COLO668 (cell line): ENCODE measurements around the gene RERE.

ENCODE experiments used
- DNase-seq: peaks from one replicate; lab custom pipeline; 2025; ENCODE audit not compliant: unreplicated experiment; lab: John Stamatoyannopoulos, UW

RERE gene

GRCh38 chr1:8671306-8671917 lies 146.0 kb downstream of the RERE start:
- no peak for DNase-seq

DNA sequence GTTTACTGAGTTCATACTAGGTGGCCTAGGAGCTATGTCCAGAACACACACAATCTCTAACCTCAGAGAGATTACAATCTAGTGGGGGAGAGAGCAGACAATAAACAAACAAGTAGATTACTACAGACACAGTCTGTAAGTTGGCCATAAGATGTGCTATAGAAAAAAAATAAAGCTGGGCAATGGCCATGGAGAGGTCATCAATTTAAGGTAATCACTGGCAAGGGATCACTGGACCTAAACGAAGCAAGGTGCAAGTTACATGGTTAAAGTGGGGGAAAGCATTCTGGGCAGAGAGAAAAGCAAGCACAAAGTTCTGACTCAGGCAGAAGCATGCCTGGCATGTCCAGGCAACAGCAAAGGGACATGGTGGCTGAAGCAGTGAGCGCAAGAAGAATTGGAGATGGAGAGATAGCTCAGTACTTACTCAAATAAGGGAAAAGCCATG lies 147.0 kb downstream of the RERE start:
- no peak for DNase-seq

DNA sequence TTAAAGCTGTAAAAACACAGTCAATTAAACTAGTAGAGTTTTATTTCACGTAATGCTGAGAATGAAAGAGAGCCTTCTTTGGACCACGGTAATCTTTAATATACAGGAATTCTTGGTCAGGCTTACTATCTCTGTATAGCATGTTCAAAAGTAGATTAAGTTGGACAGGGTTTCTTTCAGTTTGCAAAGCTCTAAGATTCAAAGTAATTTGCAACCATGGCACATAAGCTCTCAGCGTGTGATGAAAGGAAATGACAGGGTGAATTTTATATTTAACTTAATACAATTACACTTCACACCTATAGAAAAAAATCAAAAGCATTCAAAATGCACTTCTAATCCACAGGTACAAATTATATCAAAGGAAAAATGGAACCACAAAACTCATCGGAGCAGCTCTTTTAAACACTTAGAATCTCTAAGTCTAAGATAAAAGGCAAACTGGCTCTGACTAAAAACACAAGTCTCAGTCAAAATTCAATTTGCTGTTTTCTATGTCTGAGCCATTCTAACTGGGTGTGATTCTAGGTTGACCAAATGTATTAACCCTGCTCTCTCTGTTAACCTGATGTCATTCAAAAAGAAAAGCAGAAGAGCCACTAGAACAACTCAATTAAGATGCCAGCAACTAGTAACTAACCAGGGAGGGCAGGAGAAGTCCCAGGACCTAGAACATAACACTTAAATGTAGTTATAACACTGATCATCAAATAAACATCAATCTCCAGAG lies 147.7 kb downstream of the RERE start:
- DNase-seq: no peak

DNA sequence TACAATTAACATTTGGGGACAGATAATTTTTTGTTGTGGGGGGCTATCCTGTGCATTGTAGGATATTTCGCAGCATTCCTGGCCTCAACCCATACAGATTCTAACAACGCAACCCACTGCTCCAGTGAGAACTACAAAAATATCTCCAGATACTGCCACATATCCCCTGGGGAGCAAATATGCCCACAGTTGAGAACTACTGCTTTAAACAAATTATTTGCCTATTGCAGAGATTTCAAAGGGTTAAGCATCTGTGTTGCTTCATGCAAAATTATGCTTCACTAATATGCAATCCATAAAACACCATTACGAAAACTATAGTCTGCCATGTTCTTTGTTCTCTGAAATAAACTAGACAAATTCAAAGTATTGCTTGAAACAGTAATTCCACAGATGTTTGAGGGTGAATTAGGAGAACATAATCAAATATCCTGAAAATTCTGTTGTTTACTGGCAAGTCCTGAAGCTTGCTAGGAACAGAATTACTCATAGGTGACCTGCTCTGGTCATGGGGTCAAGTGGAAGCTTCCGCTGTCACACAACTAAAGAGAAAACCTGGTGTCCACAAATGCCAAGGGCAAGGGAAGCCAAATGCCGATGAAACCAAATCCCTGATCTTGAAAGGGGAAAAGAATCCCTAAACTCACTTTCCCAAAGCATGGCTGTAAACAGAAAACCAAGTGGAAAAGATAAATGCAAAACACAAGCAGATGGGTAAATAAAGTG lies 149.4 kb downstream of the RERE start:
- DNase-seq: peak; percentile 45

DNA sequence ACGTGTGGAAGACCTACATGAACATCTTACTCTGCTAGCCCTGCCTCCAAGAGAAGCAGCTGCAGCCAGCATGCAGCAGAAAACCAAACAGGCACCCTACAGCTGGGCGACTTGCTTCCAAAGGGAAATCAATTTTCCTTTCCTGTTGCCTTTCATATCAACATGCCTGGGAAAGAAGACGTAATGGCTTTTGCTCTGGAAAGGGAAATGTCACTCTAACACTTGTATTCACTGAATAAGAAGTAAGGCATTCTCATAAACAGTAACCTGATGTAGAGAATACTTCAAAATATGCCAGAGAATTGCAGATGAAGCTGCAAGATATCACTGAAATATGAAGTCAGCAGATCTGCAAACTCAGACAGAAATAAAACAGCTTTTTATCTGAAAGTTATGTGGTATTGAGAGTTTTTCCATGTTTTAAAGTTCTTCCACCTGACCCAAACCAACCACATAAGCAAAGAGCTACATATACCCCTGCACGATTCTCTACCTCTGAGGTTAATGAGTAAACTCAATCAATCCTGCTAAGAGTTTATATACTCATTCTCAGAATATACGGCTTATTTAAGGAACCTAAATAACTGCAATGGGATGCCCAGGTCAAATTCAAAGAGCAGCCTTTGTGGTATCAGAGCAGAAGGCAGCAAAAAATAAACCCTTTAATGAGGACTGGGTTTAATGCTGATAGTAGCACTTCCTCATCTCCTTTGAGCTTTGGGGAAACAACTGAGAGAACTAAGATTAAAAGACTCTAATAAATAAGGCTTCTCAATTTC lies 150.9 kb downstream of the RERE start:
- peak; percentile 35 for DNase-seq

- no peak for DNase-seq
Measured at GRCh38 chr1:8665833-8666232, 151.6 kb downstream of the RERE start.

GRCh38 chr1:8664887-8665286 lies 152.6 kb downstream of the RERE start:
- no peak for DNase-seq

- DNase-seq: no peak
Measured at GRCh38 chr1:8663915-8664329, 153.5 kb downstream of the RERE start.

GRCh38 chr1:8663090-8663802 lies 154.2 kb downstream of the RERE start:
- DNase-seq: no peak

DNA sequence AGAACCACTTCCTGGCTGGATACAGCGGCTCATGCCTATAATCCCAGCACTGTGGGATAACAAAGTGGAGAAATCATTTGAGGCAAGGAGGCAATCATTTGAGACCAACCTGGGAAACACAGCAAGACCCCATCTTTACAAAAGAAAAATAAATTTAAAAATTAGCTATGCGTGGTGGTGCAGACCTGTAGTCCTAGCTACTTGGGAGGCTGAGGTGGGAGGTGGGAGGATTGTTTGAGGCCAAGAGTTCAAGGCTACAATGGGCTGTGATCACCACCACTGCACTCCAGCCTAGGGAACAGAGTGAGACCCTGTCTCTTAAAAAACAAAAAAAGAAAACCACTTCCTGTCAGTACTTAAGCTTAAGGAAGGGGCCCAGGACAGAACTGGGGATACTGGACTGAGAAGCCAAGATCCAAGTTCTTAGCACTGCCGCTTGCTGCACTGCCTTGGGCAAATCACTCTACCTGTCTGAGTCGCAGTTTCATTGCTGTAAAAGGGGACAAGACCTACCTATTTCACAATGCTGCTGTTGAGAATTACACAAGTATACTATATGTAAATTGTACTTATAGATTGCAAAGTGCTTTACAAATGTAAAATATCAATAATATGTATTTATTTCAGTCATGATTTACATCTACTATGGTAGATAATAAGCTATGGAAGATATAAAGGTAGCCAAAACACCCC lies 154.9 kb downstream of the RERE start:
- no peak for DNase-seq

- DNase-seq: no peak
Measured at GRCh38 chr1:8661185-8662110, 156.0 kb downstream of the RERE start.

DNA sequence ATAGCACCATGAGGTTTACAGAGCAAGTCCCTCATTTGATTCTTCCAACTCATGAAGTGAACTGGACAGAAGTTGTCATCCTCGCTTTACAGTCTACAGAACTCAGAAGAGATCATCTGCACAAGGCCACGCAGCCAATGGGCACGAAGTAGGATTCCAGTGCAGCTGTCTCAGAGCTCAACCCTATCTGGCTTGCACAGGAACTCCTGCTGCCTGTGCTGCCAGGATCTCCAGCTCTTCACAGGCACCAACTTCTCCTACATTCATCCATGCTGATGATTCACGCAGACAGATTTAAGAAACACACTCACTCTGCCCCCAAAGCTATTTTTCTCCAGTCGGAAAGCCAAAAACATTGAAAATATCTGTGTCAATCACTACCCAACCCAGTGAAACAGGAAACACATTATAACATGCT lies 157.0 kb downstream of the RERE start:
- DNase-seq: no peak

GRCh38 chr1:8659593-8659992 lies 157.8 kb downstream of the RERE start:
- no peak for DNase-seq

DNA sequence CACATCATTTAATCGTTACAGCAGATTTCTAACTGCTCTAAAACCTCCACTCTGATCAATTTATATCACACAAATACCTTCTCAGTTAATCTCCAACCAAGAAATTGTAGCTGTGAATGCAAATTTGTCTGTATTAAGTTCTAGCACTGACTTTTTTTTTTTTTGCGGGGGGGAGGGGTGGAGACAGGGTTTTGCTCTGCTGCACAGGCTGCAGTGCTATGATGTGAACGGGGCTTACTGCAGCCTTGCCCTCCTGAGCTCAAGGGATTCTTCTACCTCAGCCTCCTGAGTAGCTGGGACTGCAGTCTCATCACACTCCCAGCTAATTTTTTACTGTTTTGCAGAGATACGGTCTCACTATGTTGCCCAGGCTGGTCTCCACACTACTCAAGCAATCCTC lies 163.6 kb downstream of the RERE start:
- DNase-seq: no peak

- DNase-seq: no peak
Measured at GRCh38 chr1:8652467-8653046, 164.9 kb downstream of the RERE start.

- no peak for DNase-seq
Measured at GRCh38 chr1:8651962-8652361, 165.5 kb downstream of the RERE start.

- no peak for DNase-seq
Measured at GRCh38 chr1:8651236-8651890, 166.1 kb downstream of the RERE start.

DNA sequence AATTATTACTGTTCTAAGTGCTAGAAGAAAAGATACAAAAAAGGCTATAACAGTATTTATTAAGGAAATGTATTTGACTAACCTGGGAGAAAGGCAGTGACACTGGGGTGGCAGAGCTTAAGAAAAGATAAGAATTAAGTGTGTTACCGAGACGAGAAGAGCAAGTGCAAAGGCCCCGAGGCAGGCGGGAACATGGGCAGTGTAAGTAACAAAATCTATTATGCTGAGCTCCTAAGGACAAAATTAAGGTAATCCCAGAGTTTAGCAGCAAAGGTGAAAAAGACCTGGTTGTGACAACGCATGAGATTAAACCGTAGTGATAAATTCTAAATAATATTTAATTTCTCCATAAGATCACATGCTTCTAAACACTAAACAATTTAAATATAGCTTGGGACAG lies 167.6 kb downstream of the RERE start:
- DNase-seq: no peak
